Activated naive CD4-positive, alpha-beta T cell treated with Interleukin-2 at 50 U/mL for 16 hours (primary cell): ENCODE results near the gene TTLL5.

Experiments
- DNase-seq: peaks from one replicate; pipeline ENCODE4 v3.0.0-alpha.2; 2020

The TTLL5 gene

DNA sequence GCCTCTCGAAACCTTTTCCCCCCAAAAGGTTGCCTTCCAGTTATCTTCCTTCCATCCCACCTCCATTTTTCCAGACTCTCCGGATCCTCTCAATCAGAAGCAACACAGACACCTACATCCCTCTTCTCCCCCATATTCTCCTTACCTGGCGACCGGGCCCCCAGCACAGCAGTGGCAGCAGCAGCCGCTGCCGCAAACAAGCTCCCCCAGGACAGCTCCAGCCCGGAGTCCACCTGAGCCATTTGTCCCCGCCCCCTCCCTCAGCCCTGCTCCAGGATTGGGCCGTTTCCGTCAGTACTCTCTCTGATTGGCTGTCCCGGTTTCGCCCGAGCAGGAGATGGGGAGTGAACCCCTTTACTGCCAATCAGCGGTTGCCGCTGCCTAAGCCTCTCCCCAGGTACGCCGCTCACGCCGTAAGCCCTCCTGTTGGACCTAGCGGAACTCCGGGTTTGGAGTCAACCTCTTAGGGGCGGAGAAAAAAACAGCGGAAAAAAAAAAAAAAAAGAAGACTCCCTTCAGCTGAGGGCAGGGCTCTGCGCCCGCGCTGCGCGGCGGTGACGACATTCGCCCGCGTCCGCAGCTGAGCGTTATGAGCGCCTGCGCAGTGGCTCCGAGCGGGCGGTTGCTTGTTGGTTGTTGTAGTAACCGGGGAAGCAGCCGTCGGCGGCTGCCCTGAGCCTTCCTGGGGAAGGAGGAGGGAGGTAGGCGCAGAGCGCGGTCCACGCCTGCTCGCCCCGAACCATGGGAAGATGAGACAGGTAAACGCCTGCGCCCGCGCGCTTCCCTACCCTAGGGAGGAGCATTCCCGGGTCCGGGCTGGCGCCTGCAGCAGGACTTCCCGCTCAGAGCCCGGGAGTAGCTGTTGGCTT, at the start of gene TTLL5, which contains the start of gene ERG28:
Gene TTLL5, plus strand, starts transcription at position 617 of the 869 bp plus-strand sequence. CDS start 1,904 bp downstream, outside the sequence.
Gene ERG28, minus strand, starts transcription at position 247 of the 869 bp plus-strand sequence. CDS start 3,374 bp downstream, outside the sequence.
- peak; percentile 97 for DNase-seq

- DNase-seq = no peak
Measured at GRCh38 chr14:75612157-75612556, 48.9 kb upstream of the TTLL5 start.

GRCh38 chr14:75614179-75614578, 46.9 kb upstream of the TTLL5 start:
- no peak for DNase-seq

GRCh38 chr14:75615200-75615599, 45.8 kb upstream of the TTLL5 start:
- no peak for DNase-seq

DNA sequence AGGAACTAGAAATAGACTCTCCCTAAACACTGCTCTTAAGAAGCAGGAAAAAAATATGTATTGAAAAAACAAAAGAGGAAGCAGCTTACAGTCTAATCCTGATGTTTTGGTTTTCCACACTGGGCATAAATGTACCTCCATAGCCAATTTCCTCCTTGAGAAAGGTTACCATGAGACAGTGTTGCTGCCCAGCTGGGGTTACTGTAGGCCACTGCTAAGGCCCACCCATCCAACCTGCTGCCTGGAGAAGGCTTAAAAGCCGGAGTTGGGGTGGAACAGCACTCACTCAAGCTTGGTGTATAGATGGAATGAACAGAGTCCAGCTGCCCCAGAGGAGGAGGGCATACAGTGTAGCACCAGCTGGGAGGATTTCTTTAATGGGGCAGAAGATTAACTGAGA, 41.5 kb upstream of the TTLL5 start:
- DNase-seq = no peak

DNA sequence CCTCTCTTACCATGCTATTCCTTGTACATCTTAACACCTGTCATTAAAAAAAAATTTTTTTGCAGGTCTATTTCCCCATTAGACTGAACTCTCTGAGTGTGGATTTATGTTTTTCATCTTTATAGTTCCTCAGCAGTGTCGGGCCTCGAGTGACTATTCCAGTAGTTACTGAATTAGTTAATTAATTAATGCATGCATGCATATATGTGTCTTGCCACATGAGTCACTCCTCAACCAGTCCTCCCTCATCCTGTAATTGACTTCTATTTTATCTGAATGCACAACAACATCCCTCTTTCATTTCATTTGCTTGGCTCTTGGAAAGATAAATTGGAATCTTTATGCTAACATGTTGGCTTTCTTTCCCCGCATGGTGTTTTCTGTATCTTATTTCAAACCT, 36.0 kb upstream of the TTLL5 start:
- no peak for DNase-seq

- no peak for DNase-seq
Measured at GRCh38 chr14:75626396-75626795, 34.6 kb upstream of the TTLL5 start.

- no peak for DNase-seq
Measured at GRCh38 chr14:75626863-75627262, 34.2 kb upstream of the TTLL5 start.

DNA sequence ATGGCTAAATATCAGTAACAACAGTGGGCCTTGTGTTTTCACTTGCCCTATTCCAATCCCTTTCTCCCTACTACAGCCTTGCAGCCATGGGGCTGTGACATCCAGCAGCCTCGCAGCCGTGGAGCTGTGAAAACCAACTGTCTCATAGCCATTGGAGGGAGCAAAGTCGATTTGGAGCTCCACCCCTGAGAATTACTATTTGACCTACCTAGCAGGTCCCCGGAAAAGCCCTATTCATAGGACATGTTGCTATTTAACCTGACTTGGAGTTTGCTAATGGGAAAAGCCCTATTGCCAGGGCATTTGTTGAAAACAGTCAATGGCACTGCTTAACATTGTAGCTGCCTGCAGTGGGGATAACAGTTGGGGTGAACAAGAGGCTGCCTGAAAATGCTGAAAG, 33.6 kb upstream of the TTLL5 start:
- DNase-seq = no peak

DNA sequence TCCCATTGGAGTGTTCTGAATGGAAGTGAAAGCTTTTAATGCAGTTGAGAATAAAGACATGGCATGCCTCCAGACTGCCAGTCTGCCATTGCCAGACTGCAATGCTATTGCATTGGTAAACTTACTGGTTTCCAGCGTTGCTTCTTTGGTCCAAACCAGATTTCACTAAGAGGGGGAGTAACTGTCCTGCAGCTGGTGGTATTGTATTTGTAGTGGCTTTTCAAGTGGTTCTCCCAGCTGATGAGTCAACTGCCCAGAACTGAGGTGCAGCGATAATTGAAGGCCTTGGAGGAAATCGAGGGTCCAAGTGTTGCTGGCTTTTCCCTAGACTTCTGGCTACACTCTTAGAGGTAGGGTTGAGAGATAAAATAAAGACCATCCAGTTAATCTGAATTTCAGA, 32.2 kb upstream of the TTLL5 start:
- DNase-seq = no peak

DNA sequence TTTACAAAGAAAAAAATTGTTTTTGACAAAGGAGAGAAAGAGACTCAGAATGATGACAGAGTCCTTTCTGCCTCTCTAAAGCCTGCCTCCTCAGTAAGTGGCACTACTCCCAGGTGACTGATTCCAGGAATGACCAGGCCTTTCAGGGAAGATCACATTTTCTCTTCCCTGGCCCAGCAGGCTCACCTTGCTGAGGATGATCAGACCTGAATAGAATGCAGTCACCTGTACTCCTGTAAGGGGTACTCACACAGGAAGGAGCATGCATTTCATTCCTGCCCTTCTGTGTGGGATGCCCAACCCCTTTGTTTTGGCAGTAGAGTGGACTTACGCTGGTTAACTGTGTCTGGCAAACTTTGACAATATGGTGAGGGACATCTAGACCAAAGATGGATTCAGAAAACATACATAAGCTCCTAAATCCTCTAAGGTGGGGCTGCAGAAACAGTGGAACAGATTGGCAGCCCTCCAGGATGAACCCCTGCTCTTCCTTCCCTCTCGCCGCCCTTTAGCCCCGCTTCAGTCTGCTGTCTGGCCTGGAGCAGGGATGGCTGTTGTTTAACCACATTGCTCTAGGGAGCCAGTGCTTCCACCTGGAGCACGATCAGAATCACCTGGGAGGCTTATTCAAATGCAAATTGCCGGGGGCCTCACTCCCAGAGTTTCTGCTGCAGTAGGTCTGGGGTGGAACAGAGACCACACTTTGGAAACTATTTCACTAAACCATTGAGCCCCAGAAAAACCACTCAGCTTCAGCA, 30.2 kb upstream of the TTLL5 start:
- no peak for DNase-seq

- no peak for DNase-seq
Measured at GRCh38 chr14:75631453-75631831, 29.6 kb upstream of the TTLL5 start.

- DNase-seq = no peak
Measured at GRCh38 chr14:75634848-75635247, 26.2 kb upstream of the TTLL5 start.

DNA sequence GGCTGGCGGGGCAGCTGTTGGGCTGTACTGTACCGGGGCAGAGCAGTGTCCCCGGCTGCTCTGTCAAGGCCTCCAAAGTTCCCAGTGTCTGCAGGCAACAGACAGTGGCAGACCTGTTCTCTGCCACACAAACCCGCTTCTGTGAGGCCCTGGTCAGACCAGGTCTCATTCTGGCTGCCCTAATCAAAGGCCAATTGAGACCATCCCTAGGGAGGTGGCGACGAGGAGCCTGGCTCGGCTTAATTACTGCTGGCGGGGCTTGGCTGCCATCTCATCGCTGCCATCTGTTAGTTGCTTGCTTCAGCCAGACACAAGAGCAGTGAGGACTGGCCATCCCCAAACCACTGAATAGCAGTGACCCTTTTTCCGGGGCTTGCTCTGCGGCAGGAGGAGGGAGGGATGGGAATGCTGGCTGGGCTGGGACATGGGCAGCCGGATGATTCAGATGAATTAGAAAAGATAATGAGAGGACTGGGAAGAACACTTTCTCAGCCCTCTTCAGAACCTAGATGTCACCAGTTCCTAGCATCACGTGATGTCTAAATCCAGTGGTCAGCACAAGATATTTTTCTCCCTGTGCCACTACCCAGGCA, 24.9 kb upstream of the TTLL5 start:
- no peak for DNase-seq

- DNase-seq = no peak
Measured at GRCh38 chr14:75640876-75641275, 20.2 kb upstream of the TTLL5 start.

GRCh38 chr14:75643985-75644384, 17.1 kb upstream of the TTLL5 start:
- DNase-seq = no peak

GRCh38 chr14:75645056-75645455, 16.0 kb upstream of the TTLL5 start:
- DNase-seq = no peak

- DNase-seq = no peak
Measured at GRCh38 chr14:75646762-75647161, 14.3 kb upstream of the TTLL5 start.

DNA sequence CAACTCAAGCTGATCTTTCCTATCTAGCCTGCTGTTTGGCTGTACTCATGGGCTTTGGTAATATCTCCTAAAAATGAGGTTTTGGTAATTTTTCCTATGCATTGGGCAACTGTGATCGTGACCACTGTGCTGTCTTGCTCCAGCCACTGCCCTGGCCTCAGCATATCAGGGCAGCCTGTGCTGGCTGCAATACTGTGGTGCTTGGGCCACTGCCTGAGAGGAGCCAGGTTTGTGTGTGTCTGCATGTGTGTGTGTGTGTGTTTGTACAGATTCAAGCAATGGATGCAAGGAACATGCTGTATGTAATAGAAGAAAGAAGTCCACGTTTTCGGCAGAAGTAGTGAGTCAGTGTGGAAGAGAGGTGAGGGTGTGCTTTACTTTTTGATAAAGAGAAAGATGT, 13.4 kb upstream of the TTLL5 start:
- no peak for DNase-seq

- DNase-seq = no peak
Measured at GRCh38 chr14:75648066-75648838, 12.8 kb upstream of the TTLL5 start.

DNA sequence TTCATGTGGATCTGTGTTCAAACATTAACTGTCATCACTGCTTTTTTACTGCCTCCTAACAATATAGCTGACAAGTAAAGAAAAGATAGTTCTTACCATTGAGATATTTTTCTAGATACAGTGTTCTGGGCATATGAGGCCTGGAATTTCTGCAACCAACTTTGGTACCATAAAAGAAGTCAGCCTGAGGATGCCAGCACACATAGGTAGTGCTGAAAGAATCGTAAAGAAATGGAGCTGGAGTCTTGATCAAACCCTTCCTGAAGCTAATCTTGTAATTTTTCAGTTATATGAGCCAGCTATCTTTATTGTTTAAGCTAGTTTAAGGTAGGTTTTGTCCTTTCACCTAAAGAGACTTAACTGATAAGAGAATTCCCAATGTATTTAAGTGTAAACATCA, 11.7 kb upstream of the TTLL5 start:
- no peak for DNase-seq

- DNase-seq = no peak
Measured at GRCh38 chr14:75649773-75650172, 11.3 kb upstream of the TTLL5 start.
